ENCODE results near the gene TGM3. TPM values are rescaled to one million over a fixed set of nuclear protein-coding genes. Genes with fewer than 3 reads are reported as not detected.

TGM3 gene
- total RNA-seq = not detected

DNA sequence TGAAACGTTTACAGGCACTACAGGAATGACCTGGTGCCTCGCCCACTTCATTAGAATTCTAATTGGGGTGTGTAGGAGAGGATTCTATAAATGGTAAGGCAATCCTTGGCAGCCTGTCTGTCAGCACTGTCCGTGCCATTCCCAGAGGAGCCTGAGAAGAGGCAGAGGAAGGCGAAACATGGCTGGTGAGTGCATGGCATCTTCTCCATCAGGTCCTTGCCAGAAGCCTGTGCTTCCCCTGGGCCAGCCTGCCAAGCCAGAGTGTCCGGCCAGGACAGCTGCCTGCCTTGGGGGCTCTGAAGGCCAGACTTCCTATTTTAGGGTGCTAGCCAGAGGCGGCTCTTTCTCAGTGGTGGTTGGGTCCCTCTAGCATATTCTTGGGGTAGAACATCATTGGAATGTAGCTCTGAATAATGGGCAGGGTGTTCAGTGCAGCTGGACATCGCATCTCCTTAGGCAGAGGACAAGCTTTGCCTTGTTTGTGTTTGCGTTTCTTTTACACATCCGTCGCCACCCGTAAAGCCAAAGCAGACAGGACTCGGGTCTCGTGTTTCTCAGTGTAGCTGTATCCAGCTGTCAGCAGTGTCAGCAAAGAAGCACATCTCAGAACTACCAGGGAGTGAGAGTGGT, at the start of gene TGM3:
Gene TGM3, plus strand, starts transcription at position 116 of the 630 bp plus-strand sequence. Its CDS starts 63 bp downstream, at position 179.
- Mint-ChIP-seq H3K36me3 (ENCODE audit: low read depth) (no peaks in the 10 kb centered on the region), H3K9me3 (no peaks in the 10 kb centered on the region), H3K4me1 (no peaks in the 10 kb centered on the region), H3K4me3 (no peak within 1 kb of the TSS), H3K27ac (no peak within 1 kb of the TSS), H3K27me3 (peaks cover 3% of the 10 kb centered on the region)
- POLR2A ChIA-PET = no interaction called here
- CTCF ChIA-PET = no interaction called here
- no peak for DNase-seq

DNA sequence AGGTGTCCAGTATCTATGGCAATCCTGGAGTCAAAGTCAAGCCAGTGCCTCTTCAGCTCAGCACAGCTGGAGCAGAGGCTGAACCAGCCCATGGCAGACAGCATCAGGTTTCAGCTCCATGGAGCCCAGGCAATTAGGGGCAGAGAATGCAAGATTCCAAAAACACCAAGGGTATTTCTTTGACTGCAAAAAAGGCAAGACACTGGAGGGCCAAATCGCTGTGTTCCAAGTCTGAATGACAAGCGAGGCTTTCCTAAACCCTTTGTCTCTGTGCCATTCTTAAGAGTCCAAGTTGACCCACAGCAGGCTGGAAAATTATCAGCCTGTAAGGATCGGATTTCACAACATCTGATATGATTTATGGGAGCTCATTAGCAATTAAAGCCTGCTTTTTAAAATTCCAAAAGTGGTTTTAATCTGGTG, 49.7 kb upstream of the TGM3 start:
- no peaks in the 10 kb centered on the region for H3K9me3 Mint-ChIP-seq
- ChIA-PET POLR2A (no interaction called here), CTCF (interaction anchor here (0.8 kb wide), 1 partner anchor 42 kb away, joined by 3 read pairs; no protein-coding TSS in a partner anchor)
- no peaks in the 10 kb centered on the region for H3K36me3 Mint-ChIP-seq (ENCODE audit: low read depth)
- no peak overlapping the region for H3K4me3 Mint-ChIP-seq
- peaks cover 10% of the 10 kb centered on the region for H3K27me3 Mint-ChIP-seq
- H3K4me1 Mint-ChIP-seq = no peaks in the 10 kb centered on the region
- no peak for DNase-seq
- H3K27ac Mint-ChIP-seq = no peak overlapping the region

- POLR2A ChIA-PET = no interaction called here
- H3K4me3 Mint-ChIP-seq = no peak overlapping the region
These were observed 47.0 kb upstream of the TGM3 start for GRCh38 chr20:2248837-2249236.

GRCh38 chr20:2249935-2250334, 45.9 kb upstream of the TGM3 start:
- Mint-ChIP-seq H3K36me3 (ENCODE audit: low read depth) (no peaks in the 10 kb centered on the region), H3K4me3 (no peak overlapping the region), H3K27ac (no peak overlapping the region), H3K9me3 (no peaks in the 10 kb centered on the region), H3K27me3 (peaks cover 10% of the 10 kb centered on the region), H3K4me1 (peaks cover 4% of the 10 kb centered on the region)
- no peak for DNase-seq
- CTCF ChIA-PET = interaction anchor here (0.6 kb wide), 1 partner anchor 1216 kb away, joined by 3 read pairs; no protein-coding TSS in a partner anchor
- POLR2A ChIA-PET = no interaction called here

More at GRCh38 chr20:2248837-2249236, 47.0 kb upstream of the TGM3 start:
- H3K9me3 Mint-ChIP-seq = no peaks in the 10 kb centered on the region
- H3K36me3 Mint-ChIP-seq (ENCODE audit: low read depth) = no peaks in the 10 kb centered on the region
- CTCF ChIA-PET = no interaction called here
- peaks cover 4% of the 10 kb centered on the region for H3K4me1 Mint-ChIP-seq
- no peak for DNase-seq
- peaks cover 10% of the 10 kb centered on the region for H3K27me3 Mint-ChIP-seq
- no peak overlapping the region for H3K27ac Mint-ChIP-seq

- ChIA-PET CTCF (no interaction called here), POLR2A (no interaction called here)
- no peak for DNase-seq
- Mint-ChIP-seq H3K4me3 (no peak overlapping the region), H3K36me3 (ENCODE audit: low read depth) (no peaks in the 10 kb centered on the region), H3K27me3 (peaks cover 13% of the 10 kb centered on the region), H3K9me3 (no peaks in the 10 kb centered on the region), H3K4me1 (peaks cover 19% of the 10 kb centered on the region), H3K27ac (no peak overlapping the region)
These were observed 43.3 kb upstream of the TGM3 start for GRCh38 chr20:2252419-2252997.

- POLR2A ChIA-PET = no interaction called here
- H3K4me3 Mint-ChIP-seq = no peak overlapping the region
- H3K4me1 Mint-ChIP-seq = peaks cover 19% of the 10 kb centered on the region
- H3K27ac Mint-ChIP-seq = no peak overlapping the region
- no peak for DNase-seq
- no peaks in the 10 kb centered on the region for H3K9me3 Mint-ChIP-seq
- peaks cover 12% of the 10 kb centered on the region for H3K27me3 Mint-ChIP-seq
- H3K36me3 Mint-ChIP-seq (ENCODE audit: low read depth) = no peaks in the 10 kb centered on the region
- CTCF ChIA-PET = no interaction called here
These were observed 42.5 kb upstream of the TGM3 start for GRCh38 chr20:2253256-2253655.

- peaks cover 19% of the 10 kb centered on the region for H3K4me1 Mint-ChIP-seq
- H3K36me3 Mint-ChIP-seq (ENCODE audit: low read depth) = no peaks in the 10 kb centered on the region
- peaks cover 11% of the 10 kb centered on the region for H3K27me3 Mint-ChIP-seq
- no peak for DNase-seq
- ChIA-PET CTCF (no interaction called here), POLR2A (no interaction called here)
- H3K9me3 Mint-ChIP-seq = no peaks in the 10 kb centered on the region
- H3K27ac Mint-ChIP-seq = no peak overlapping the region
- H3K4me3 Mint-ChIP-seq = no peak overlapping the region
These were observed 41.5 kb upstream of the TGM3 start for GRCh38 chr20:2254333-2254732.

- Mint-ChIP-seq H3K36me3 (ENCODE audit: low read depth) (no peaks in the 10 kb centered on the region), H3K4me1 (peaks cover 19% of the 10 kb centered on the region), H3K9me3 (no peaks in the 10 kb centered on the region), H3K27ac (peak overlapping the region; percentile 57), H3K4me3 (no peak overlapping the region), H3K27me3 (peaks cover 8% of the 10 kb centered on the region)
- peak; percentile 15 for DNase-seq
- ChIA-PET POLR2A (no interaction called here), CTCF (interaction anchor here (0.8 kb wide), 1 partner anchor 9 kb away, joined by 3 read pairs; no protein-coding TSS in a partner anchor)
These were observed 39.8 kb upstream of the TGM3 start for GRCh38 chr20:2255926-2256531.

DNA sequence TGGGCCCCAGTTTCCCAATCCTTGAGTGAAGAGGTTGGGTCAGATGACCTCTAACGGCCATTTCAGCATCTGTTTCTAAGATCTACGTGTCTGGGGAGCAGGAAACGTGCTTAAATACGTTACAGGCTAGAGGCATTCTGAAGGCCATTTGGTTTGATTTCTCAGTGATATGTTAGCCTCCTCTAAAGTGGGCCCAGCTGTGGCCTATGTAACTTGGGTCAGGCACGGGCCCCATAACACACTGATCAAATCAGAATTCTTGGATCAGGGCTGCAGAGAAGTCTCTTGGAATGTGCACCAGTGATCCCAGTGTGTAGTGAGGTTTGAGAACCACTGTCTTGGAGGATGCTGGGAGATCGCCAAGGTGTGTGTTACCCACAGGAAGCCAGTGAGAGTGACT, 36.1 kb upstream of the TGM3 start:
- Mint-ChIP-seq H3K36me3 (ENCODE audit: low read depth) (no peaks in the 10 kb centered on the region), H3K27ac (no peak overlapping the region), H3K4me1 (peaks cover 15% of the 10 kb centered on the region), H3K4me3 (no peak overlapping the region), H3K9me3 (no peaks in the 10 kb centered on the region), H3K27me3 (peaks cover 6% of the 10 kb centered on the region)
- DNase-seq = no peak
- POLR2A ChIA-PET = no interaction called here
- CTCF ChIA-PET = interaction anchor here (0.8 kb wide), 1 partner anchor 18 kb away, joined by 3 read pairs; no protein-coding TSS in a partner anchor

GRCh38 chr20:2260250-2260649, 35.6 kb upstream of the TGM3 start:
- ChIA-PET CTCF (no interaction called here), POLR2A (no interaction called here)
- H3K4me1 Mint-ChIP-seq = peaks cover 12% of the 10 kb centered on the region
- H3K4me3 Mint-ChIP-seq = no peak overlapping the region
- H3K27ac Mint-ChIP-seq = no peak overlapping the region
- H3K36me3 Mint-ChIP-seq (ENCODE audit: low read depth) = no peaks in the 10 kb centered on the region
- no peaks in the 10 kb centered on the region for H3K9me3 Mint-ChIP-seq
- DNase-seq = no peak
- peaks cover 4% of the 10 kb centered on the region for H3K27me3 Mint-ChIP-seq

- Mint-ChIP-seq H3K4me1 (peaks cover 5% of the 10 kb centered on the region), H3K4me3 (no peak overlapping the region), H3K27ac (no peak overlapping the region), H3K9me3 (no peaks in the 10 kb centered on the region), H3K36me3 (ENCODE audit: low read depth) (no peaks in the 10 kb centered on the region), H3K27me3 (peaks cover 4% of the 10 kb centered on the region)
- ChIA-PET CTCF (no interaction called here), POLR2A (no interaction called here)
- no peak for DNase-seq
These were observed 34.7 kb upstream of the TGM3 start for GRCh38 chr20:2261046-2261485.

GRCh38 chr20:2261629-2262028, 34.2 kb upstream of the TGM3 start:
- no peaks in the 10 kb centered on the region for H3K9me3 Mint-ChIP-seq
- peaks cover 4% of the 10 kb centered on the region for H3K27me3 Mint-ChIP-seq
- no peaks in the 10 kb centered on the region for H3K4me1 Mint-ChIP-seq
- no peak for DNase-seq
- no peaks in the 10 kb centered on the region for H3K36me3 Mint-ChIP-seq (ENCODE audit: low read depth)
- H3K4me3 Mint-ChIP-seq = no peak overlapping the region
- ChIA-PET POLR2A (no interaction called here), CTCF (no interaction called here)
- no peak overlapping the region for H3K27ac Mint-ChIP-seq

- no peak overlapping the region for H3K4me3 Mint-ChIP-seq
- no peaks in the 10 kb centered on the region for H3K36me3 Mint-ChIP-seq (ENCODE audit: low read depth)
- H3K27me3 Mint-ChIP-seq = peaks cover 14% of the 10 kb centered on the region
- DNase-seq = no peak
- no peaks in the 10 kb centered on the region for H3K4me1 Mint-ChIP-seq
- POLR2A ChIA-PET = no interaction called here
- H3K27ac Mint-ChIP-seq = no peak overlapping the region
- no peaks in the 10 kb centered on the region for H3K9me3 Mint-ChIP-seq
- CTCF ChIA-PET = no interaction called here
These were observed 31.7 kb upstream of the TGM3 start for GRCh38 chr20:2264118-2264517.
